Fibroblast of lung (primary cell): ENCODE data around the gene MED10. TPM values are rescaled to one million over a fixed set of nuclear protein-coding genes. Genes with fewer than 3 reads are reported as not detected.

ENCODE experiments used
- DNase-seq, 2 donors: peaks; one replicate each; pipeline versions ENCODE4 v3.0.0 to v3.0.0-alpha.2; 2010; ENCODE audit warnings: low read depth in 2 of 2
- H2AFZ ChIP-seq: 2 replicates; pipeline ENCODE4 v1.5.1; 2012; ENCODE audit warnings: low read length, control low read depth, inconsistent platforms
- H3K27ac ChIP-seq: 2 replicates; pipeline ENCODE4 v1.5.1; 2011; ENCODE audit warnings: low read length, control low read depth; ENCODE audit not compliant: insufficient read depth
- H3K27me3 ChIP-seq: 2 replicates; pipeline ENCODE4 v1.5.1; 2011; ENCODE audit warnings: mild to moderate bottlenecking, low read length; ENCODE audit not compliant: control insufficient read depth, insufficient read depth
- H3K36me3 ChIP-seq: 2 replicates; pipeline ENCODE4 v1.5.1; 2011; ENCODE audit warnings: low read length; ENCODE audit not compliant: control insufficient read depth, insufficient read depth
- H3K4me1 ChIP-seq: 2 replicates; pipeline ENCODE4 v1.5.1; 2011; ENCODE audit warnings: low read length; ENCODE audit not compliant: control insufficient read depth, insufficient read depth; ENCODE audit errors: extremely low read depth
- H3K4me2 ChIP-seq: 2 replicates; pipeline ENCODE4 v1.5.1; 2011; ENCODE audit warnings: low read length, control low read depth; ENCODE audit not compliant: insufficient read depth; ENCODE audit errors: extremely low read depth
- H3K4me3 ChIP-seq, 4 experiments: fragments of 200-600 bp in 1 of 4; sonication (generic) in 1 of 4; replicated peaks in 1 of 4; 2 replicates each; pipeline ENCODE4 v1.5.1; 2011 to 2016; ENCODE audit warnings: low read length in 4 of 4, low read depth in 3 of 4, mild to moderate bottlenecking in 3 of 4, control low read depth in 2 of 4, inconsistent platforms in 1 of 4, mixed read lengths in 1 of 4; ENCODE audit not compliant: insufficient read depth in 1 of 4; ENCODE audit errors: control extremely low read depth in 1 of 4
- H3K79me2 ChIP-seq: 2 replicates; pipeline ENCODE4 v1.5.1; 2012; ENCODE audit warnings: mild to moderate bottlenecking, low read length, inconsistent platforms; ENCODE audit not compliant: control insufficient read depth, insufficient read depth
- H3K9ac ChIP-seq: 2 replicates; pipeline ENCODE4 v1.5.1; 2011; ENCODE audit warnings: mild to moderate bottlenecking, low read length, control low read depth; ENCODE audit not compliant: insufficient read depth
- H3K9me3 ChIP-seq: 2 replicates; pipeline ENCODE4 v1.5.1; 2012; ENCODE audit warnings: low read depth, low read length; ENCODE audit not compliant: control insufficient read depth, insufficient read depth
- H4K20me1 ChIP-seq: 2 replicates; pipeline ENCODE4 v1.5.1; 2011; ENCODE audit warnings: low read length; ENCODE audit not compliant: control insufficient read depth, insufficient read depth; ENCODE audit errors: extremely low read depth
- EZH2 ChIP-seq: IDR thresholded peaks from 2 replicates; pipeline ENCODE4 v1.5.1; 2012; ENCODE audit warnings: low read length, control low read depth, mild to moderate bottlenecking; ENCODE audit errors: missing control alignments
- polyA plus RNA-seq, 2 donors: library from polyadenylated mRNA; depleted of rRNA in 1 of 2; stranded (reverse) in 1 of 2; unstranded in 1 of 2; fragments of >200 nt; gene quantifications; 2 replicates each; pipeline ENCODE4 v1.2.1, GENCODE V29; 2011 to 2012; ENCODE audit warnings: missing spikeins in 1 of 2
- total RNA-seq: library from RNA; depleted of rRNA; stranded (reverse); fragments of >200 nt; gene quantifications from 2 replicates; pipeline ENCODE4 v1.2.1, GENCODE V29; 2014
- TF ChIP-seq, protein P1 (sequence below), 2 donors: IDR thresholded peaks in 1 of 2; conservative IDR thresholded peaks in 1 of 2; 1 replicate in 1 of 2; 2 replicates in 1 of 2; pipeline ENCODE4 v1.5.1; 2011 to 2012; ENCODE audit warnings: low read length in 2 of 2, control low read depth in 1 of 2, inconsistent platforms in 1 of 2, low read depth in 1 of 2, mild to moderate bottlenecking in 1 of 2

Gene MED10
- total and polyA plus RNA-seq, 2 donors (not counting 1 experiment from before 2014, with no cell fraction given): 13.5 to 52.9 TPM

DNA sequence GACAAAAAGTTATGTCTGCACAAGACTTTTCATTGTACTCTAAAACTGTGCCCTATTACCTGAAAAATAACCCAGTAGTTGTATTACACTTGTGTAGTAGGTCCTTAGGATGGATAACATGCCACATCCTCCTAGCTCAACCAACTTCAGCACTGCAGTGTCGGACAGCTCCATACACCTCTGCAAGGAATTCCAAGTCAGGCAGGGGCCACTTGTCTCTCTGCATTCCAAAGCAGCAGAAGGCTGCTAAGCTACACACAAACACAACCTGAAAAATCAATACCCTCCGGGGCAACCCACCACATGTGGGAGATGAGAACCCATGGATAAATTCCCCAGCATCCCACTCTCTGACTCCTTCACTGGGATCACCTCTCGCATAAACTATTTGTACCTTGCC lies 50.2 kb downstream of the MED10 start:
- H3K9me3 ChIP-seq: no peaks in the 10 kb centered on the region
- no peaks in the 10 kb centered on the region for H4K20me1 ChIP-seq
- H3K36me3 ChIP-seq: no peaks in the 10 kb centered on the region
- no peaks in the 10 kb centered on the region for H3K79me2 ChIP-seq
- H2AFZ ChIP-seq: no peak overlapping the region
- TF ChIP-seq EZH2: no peak
- TF ChIP-seq, protein P1, sequence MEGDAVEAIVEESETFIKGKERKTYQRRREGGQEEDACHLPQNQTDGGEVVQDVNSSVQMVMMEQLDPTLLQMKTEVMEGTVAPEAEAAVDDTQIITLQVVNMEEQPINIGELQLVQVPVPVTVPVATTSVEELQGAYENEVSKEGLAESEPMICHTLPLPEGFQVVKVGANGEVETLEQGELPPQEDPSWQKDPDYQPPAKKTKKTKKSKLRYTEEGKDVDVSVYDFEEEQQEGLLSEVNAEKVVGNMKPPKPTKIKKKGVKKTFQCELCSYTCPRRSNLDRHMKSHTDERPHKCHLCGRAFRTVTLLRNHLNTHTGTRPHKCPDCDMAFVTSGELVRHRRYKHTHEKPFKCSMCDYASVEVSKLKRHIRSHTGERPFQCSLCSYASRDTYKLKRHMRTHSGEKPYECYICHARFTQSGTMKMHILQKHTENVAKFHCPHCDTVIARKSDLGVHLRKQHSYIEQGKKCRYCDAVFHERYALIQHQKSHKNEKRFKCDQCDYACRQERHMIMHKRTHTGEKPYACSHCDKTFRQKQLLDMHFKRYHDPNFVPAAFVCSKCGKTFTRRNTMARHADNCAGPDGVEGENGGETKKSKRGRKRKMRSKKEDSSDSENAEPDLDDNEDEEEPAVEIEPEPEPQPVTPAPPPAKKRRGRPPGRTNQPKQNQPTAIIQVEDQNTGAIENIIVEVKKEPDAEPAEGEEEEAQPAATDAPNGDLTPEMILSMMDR (conservative IDR thresholded peaks at IDR 0.05 in 1 of 2, IDR thresholded peaks at IDR 0.05 in 1 of 2; ENCODE audit: low read depth in 1 of 2, low read length in 2 of 2): no peak
- no peaks in the 10 kb centered on the region for H3K27me3 ChIP-seq
- no peak overlapping the region for H3K27ac ChIP-seq
- no peak overlapping the region for H3K9ac ChIP-seq
- H3K4me3 ChIP-seq: no peak overlapping the region
- peak in 1 of 2 donors; percentile 6 for DNase-seq
- H3K4me2 ChIP-seq: no peak overlapping the region
- no peaks in the 10 kb centered on the region for H3K4me1 ChIP-seq

DNA sequence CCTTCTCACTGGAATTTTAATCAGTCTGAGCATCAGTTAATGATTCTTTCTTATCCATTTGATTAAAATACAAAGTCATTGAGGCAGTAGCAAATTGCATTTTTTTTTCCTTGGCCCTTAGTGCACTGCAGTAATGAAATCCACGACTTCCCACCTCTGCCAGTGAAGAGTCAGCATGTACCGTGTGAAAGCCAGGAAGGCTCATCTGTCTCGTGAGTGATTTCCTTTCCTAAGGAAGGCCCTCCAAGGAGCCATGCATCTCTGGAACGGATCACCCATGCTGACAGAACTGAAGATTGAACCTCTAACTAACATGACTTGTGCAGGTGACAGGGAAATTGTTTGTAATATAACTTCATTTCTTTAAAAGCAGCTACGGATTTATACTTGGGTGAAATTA lies 51.6 kb downstream of the MED10 start:
- H3K79me2 ChIP-seq: no peaks in the 10 kb centered on the region
- TF ChIP-seq, protein P1 (conservative IDR thresholded peaks at IDR 0.05 in 1 of 2, IDR thresholded peaks at IDR 0.05 in 1 of 2; ENCODE audit: low read depth in 1 of 2, low read length in 2 of 2): no peak
- no peak for TF ChIP-seq EZH2
- H3K4me2 ChIP-seq: no peak overlapping the region
- no peak for DNase-seq
- no peak overlapping the region for H3K4me3 ChIP-seq
- no peak overlapping the region for H3K27ac ChIP-seq
- H4K20me1 ChIP-seq: no peaks in the 10 kb centered on the region
- H3K4me1 ChIP-seq: no peaks in the 10 kb centered on the region
- H2AFZ ChIP-seq: no peak overlapping the region
- no peaks in the 10 kb centered on the region for H3K27me3 ChIP-seq
- H3K9me3 ChIP-seq: no peaks in the 10 kb centered on the region
- H3K36me3 ChIP-seq: no peaks in the 10 kb centered on the region
- no peak overlapping the region for H3K9ac ChIP-seq

DNA sequence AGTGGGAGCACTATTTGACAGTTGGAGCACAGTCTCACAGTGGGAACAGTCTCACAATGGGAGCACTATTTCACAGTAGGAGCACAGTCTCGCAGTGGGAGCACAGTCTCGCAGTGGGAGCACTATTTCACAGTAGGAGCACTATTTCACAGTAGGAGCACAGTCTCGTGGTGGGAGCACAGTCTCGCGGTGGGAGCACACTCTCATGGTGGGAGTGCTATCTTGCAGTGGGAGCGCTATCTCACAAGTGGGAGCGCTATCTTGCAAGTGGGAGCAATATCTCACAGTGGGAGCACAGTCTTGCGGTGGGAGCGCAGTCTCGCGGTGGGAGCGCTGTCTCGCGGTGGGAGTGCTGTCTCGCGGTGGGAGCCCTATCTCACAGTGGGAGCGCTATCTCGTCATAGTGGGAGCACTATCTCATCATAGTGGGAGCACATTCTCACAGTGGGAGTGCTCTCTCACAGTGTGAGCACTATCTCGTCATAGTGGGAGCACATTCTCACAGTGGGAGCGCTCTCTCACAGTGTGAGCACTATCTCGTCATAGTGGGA lies 56.1 kb downstream of the MED10 start:
- no peaks in the 10 kb centered on the region for H3K79me2 ChIP-seq
- H4K20me1 ChIP-seq: no peaks in the 10 kb centered on the region
- no peak overlapping the region for H3K4me2 ChIP-seq
- no peaks in the 10 kb centered on the region for H3K4me1 ChIP-seq
- H3K27me3 ChIP-seq: no peaks in the 10 kb centered on the region
- H3K9me3 ChIP-seq: no peaks in the 10 kb centered on the region
- no peak overlapping the region for H3K27ac ChIP-seq
- H3K36me3 ChIP-seq: no peaks in the 10 kb centered on the region
- H3K4me3 ChIP-seq: no peak overlapping the region
- no peak for TF ChIP-seq EZH2
- no peak for DNase-seq
- H2AFZ ChIP-seq: no peak overlapping the region
- H3K9ac ChIP-seq: no peak overlapping the region

Other genes with a start within 250 kb of the MED10 start
- under 0.01 TPM in 1 of 2 replicates, not detected in the other for gene UBE2QL1, start 70.3 kb upstream of the MED10 start, total RNA-seq
- gene UBE2QL1, start 70.3 kb upstream of the MED10 start, polyA plus RNA-seq: not detected in 2 replicates